Measurements from ENCODE around the gene LYPD5. TPM values are rescaled to one million over a fixed set of nuclear protein-coding genes. Genes with fewer than 3 reads are reported as not detected.
A peak's percentile ranks its signal among the peaks of the same experiment; 100 is the strongest.
"Not testable (repeated sequence)": the region's sequence is repeated elsewhere in the genome, so short reads cannot be mapped to it uniquely, and the experiment has no call there.

Gene LYPD5
- total and polyA plus RNA-seq, 2 experiments from 2014 or later = 0.32 to 1.1 TPM

DNA sequence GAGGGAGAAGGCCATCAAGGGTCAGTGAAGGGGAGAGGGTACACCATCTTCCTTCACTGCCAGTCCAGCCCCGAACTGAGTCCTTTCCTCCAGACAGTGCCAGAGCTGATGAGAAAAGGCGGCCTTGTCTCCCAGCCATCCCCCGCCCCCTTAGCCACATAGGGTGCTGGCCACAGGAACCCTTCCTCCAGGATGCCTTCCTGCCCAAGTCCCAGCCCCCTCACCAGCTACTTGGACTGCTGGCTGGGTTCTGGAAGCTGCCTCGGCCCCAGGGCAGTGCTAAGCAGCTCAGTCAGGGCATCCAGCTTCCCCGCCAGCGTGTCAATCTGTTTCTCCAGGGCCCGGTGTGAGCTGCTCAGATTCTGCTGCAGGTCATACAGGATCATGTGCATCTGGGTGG lies 34.9 kb downstream of the LYPD5 start:
- Histone ChIP-seq H3K27ac (no peak overlapping the region), H2AFZ (no peak overlapping the region), H3F3A (ENCODE audit: insufficient read depth) (peaks cover 38% of the 10 kb centered on the region), H3K9me3 (ENCODE audit: low read depth) (no peaks in the 10 kb centered on the region), H3K9me2 (ENCODE audit: insufficient read depth) (no peaks in the 10 kb centered on the region), H3K4me3 (no peak overlapping the region), H4K20me1 (ENCODE audit: insufficient read depth) (no peaks in the 10 kb centered on the region), H3K9ac (no peak overlapping the region), H3K79me2 (ENCODE audit: insufficient read depth) (no peaks in the 10 kb centered on the region), H3K4me1 (ENCODE audit: insufficient read depth) (peaks cover 37% of the 10 kb centered on the region), H3K27me3 (replicated peaks; ENCODE audit: insufficient read depth) (no peaks in the 10 kb centered on the region), H3K4me2 (ENCODE audit: unreplicated experiment) (no peak overlapping the region), H3K36me3 (ENCODE audit: low read depth) (no peaks in the 10 kb centered on the region)
- in situ Hi-C loops (cut with MboI) = no loop called here
- 86 to 87% methylated on average over 7 of the region's 7 CpGs for WGBS, 2 experiments (ENCODE audit: low coverage in 1 of 2, low lambda C conversion rate in 2 of 2, missing lambda C conversion rate in 2 of 2)
- DNase-seq = no peak
- TF ChIP-seq EZH2phosphoT487 (IDR thresholded peaks at IDR 0.05; ENCODE audit: insufficient read depth, low read depth) (no peak), EZH2 (IDR thresholded peaks at IDR 0.05; ENCODE audit: insufficient read depth, poor library complexity, severe bottlenecking) (no peak)

DNA sequence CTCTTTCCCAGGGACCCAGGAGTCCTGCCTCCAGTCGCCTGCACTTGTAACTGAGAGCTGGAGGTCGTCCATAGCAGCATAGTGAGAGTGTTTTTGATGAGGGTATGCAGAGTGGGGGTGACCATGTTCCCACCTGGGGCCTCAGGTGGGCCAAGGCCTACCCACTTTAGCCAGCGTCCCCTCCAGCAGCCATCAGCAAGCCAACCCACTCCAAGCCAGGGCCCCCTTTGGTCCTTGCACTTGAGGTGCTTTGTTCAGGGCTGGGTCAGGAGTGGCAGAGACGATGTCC lies 35.5 kb downstream of the LYPD5 start:
- no peak overlapping the region for H2AFZ ChIP-seq
- H3K4me2 ChIP-seq (ENCODE audit: unreplicated experiment) = no peak overlapping the region
- in situ Hi-C loops (cut with MboI) = no loop called here
- H3K27me3 ChIP-seq (replicated peaks; ENCODE audit: insufficient read depth) = no peaks in the 10 kb centered on the region
- DNase-seq = no peak
- no peaks in the 10 kb centered on the region for H3K9me3 ChIP-seq (ENCODE audit: low read depth)
- H4K20me1 ChIP-seq (ENCODE audit: insufficient read depth) = no peaks in the 10 kb centered on the region
- H3K9ac ChIP-seq = no peak overlapping the region
- H3K27ac ChIP-seq = no peak overlapping the region
- peaks cover 40% of the 10 kb centered on the region for H3K4me1 ChIP-seq (ENCODE audit: insufficient read depth)
- no peaks in the 10 kb centered on the region for H3K9me2 ChIP-seq (ENCODE audit: insufficient read depth)
- H3K79me2 ChIP-seq (ENCODE audit: insufficient read depth) = no peaks in the 10 kb centered on the region
- WGBS, 2 experiments (ENCODE audit: low coverage in 1 of 2, low lambda C conversion rate in 2 of 2, missing lambda C conversion rate in 2 of 2) = 53 to 58% methylated on average over 4 of the region's 4 CpGs
- no peaks in the 10 kb centered on the region for H3K36me3 ChIP-seq (ENCODE audit: low read depth)
- no peak for TF ChIP-seq EZH2 (IDR thresholded peaks at IDR 0.05; ENCODE audit: insufficient read depth, poor library complexity, severe bottlenecking)
- H3F3A ChIP-seq (ENCODE audit: insufficient read depth) = peaks cover 38% of the 10 kb centered on the region
- H3K4me3 ChIP-seq = no peak overlapping the region

DNA sequence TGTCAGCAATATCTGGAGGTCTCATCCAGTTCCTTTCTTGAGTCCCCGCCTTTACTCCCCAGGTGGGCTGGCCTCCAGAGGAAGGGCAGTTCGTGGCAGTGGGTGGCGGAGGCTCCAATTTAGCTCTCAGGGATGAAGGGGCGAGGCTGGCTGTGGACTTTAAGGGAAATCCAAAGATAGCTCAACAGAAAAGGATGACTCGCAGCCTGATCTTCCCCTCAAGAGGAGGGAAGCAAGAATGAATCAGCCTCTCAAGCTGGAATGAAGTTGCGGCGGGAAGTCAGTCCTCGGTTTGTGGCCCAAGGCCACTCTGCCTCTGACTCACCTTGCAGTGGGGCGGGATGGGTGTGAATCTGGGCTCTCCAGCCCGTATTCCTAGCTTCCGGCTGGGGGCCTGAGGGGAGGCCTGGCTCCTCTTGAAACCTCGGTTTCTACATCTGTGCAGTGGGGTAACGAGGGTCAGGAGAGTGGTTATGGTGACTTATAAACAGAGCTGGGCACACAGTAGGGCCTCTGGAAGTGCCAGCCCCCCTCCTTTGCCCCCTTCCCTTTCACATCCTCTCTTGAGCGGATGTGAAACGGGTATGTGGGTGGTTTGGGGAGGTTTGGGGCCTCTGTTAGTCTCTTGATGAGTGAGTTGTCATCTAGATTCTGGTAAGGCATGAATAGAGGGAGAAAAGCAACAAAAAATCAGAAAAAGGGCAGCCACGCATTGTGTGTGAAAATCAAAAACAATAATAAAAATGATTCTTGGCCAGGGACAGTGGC lies 37.0 kb downstream of the LYPD5 start:
- 10 to 11% methylated on average over 16 of the region's 16 CpGs for WGBS, 2 experiments (ENCODE audit: low coverage in 1 of 2, low lambda C conversion rate in 2 of 2, missing lambda C conversion rate in 2 of 2)
- H3K9me2 ChIP-seq (ENCODE audit: insufficient read depth) = no peaks in the 10 kb centered on the region
- peaks cover 44% of the 10 kb centered on the region for H3F3A ChIP-seq (ENCODE audit: insufficient read depth)
- H3K4me2 ChIP-seq (ENCODE audit: unreplicated experiment) = peak overlapping the region; percentile 67
- no peaks in the 10 kb centered on the region for H4K20me1 ChIP-seq (ENCODE audit: insufficient read depth)
- peak; percentile 99 for DNase-seq
- in situ Hi-C loops (cut with MboI) = no loop called here
- no peaks in the 10 kb centered on the region for H3K79me2 ChIP-seq (ENCODE audit: insufficient read depth)
- H3K4me3 ChIP-seq = no peak overlapping the region
- peak overlapping the region; percentile 57 for H3K9ac ChIP-seq
- peak overlapping the region; percentile 77 for H3K27ac ChIP-seq
- H3K36me3 ChIP-seq (ENCODE audit: low read depth) = no peaks in the 10 kb centered on the region
- H2AFZ ChIP-seq = peak overlapping the region; percentile 53
- H3K9me3 ChIP-seq (ENCODE audit: low read depth) = no peaks in the 10 kb centered on the region
- H3K27me3 ChIP-seq (replicated peaks; ENCODE audit: insufficient read depth) = no peaks in the 10 kb centered on the region
- peaks cover 49% of the 10 kb centered on the region for H3K4me1 ChIP-seq (ENCODE audit: insufficient read depth)
- TF ChIP-seq EZH2 (IDR thresholded peaks at IDR 0.05; ENCODE audit: insufficient read depth, poor library complexity, severe bottlenecking) = no peak
- TF ChIP-seq EZH2phosphoT487 (IDR thresholded peaks at IDR 0.05; ENCODE audit: insufficient read depth, low read depth) = no peak

DNA sequence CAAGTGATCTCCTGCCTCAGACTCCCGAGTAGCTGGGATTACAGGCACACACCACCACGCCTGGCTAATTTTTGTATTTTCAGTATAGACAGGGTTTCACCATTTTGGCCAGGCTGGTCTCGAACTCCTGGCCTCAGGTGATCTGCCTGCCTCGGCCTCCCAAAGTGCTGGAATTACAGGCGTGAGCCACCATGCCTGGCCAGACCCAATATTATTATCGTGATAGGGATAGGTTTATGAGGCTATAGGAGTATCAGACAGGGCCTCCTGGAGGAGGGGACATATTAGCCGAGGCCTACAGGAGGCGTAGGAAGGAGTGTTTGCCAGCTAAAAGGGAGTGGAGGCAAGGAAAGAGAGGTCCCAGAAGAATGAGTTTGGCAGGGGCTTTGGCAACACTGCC lies 37.6 kb downstream of the LYPD5 start:
- Histone ChIP-seq H3F3A (ENCODE audit: insufficient read depth) (peaks cover 44% of the 10 kb centered on the region), H3K27ac (peak overlapping the region; percentile 77), H3K4me2 (ENCODE audit: unreplicated experiment) (peak overlapping the region; percentile 51), H3K9ac (peak overlapping the region; percentile 57), H3K4me1 (ENCODE audit: insufficient read depth) (peaks cover 53% of the 10 kb centered on the region)
- in situ Hi-C loops (cut with MboI); H2AFZ ChIP-seq; DNase-seq; H4K20me1 ChIP-seq (ENCODE audit: insufficient read depth); H3K9me2 ChIP-seq (ENCODE audit: insufficient read depth); H3K36me3 ChIP-seq (ENCODE audit: low read depth); H3K4me3 ChIP-seq; H3K79me2 ChIP-seq (ENCODE audit: insufficient read depth); H3K9me3 ChIP-seq (ENCODE audit: low read depth); H3K27me3 ChIP-seq (replicated peaks; ENCODE audit: insufficient read depth): not testable (repeated sequence)
- 71 to 72% methylated on average over 8 of the region's 8 CpGs for WGBS, 2 experiments (ENCODE audit: low coverage in 1 of 2, low lambda C conversion rate in 2 of 2, missing lambda C conversion rate in 2 of 2)

DNA sequence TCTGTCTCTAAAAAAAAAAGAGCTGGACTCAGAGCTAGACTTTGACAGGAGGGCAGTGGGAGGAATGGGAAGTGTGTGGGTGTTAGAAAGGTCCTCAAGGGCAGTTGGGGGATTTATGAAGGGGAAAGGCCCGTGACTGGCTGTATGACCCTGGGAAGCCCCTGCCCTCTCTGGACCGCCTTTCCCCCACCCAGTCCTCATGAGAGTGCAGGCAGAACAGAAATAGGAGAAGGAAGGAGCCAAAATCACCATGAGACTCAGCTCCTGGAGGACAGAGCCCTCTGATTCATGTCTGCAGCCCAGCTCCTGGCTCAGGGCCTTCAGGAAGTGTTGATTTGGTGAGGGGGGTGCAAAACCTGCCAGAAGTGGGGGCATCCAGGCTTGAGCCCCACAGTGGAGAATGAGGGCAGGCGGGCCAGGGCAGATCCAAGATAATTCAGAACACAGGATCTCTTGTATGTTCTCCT lies 38.7 kb downstream of the LYPD5 start:
- H3K36me3 ChIP-seq (ENCODE audit: low read depth) = no peaks in the 10 kb centered on the region
- in situ Hi-C loops (cut with MboI) = no loop called here
- H3K9me2 ChIP-seq (ENCODE audit: insufficient read depth) = no peaks in the 10 kb centered on the region
- 35 to 36% methylated on average over 3 of the region's 3 CpGs for WGBS, 2 experiments (ENCODE audit: low coverage in 1 of 2, low lambda C conversion rate in 2 of 2, missing lambda C conversion rate in 2 of 2)
- peak overlapping the region; percentile 4; the same call in 1 of the 2 replicates for H3K9ac ChIP-seq
- no peaks in the 10 kb centered on the region for H3K9me3 ChIP-seq (ENCODE audit: low read depth)
- peak; percentile 79 for DNase-seq
- H3K79me2 ChIP-seq (ENCODE audit: insufficient read depth) = no peaks in the 10 kb centered on the region
- no peaks in the 10 kb centered on the region for H4K20me1 ChIP-seq (ENCODE audit: insufficient read depth)
- no peaks in the 10 kb centered on the region for H3K27me3 ChIP-seq (replicated peaks; ENCODE audit: insufficient read depth)
- no peak for TF ChIP-seq EZH2 (IDR thresholded peaks at IDR 0.05; ENCODE audit: insufficient read depth, poor library complexity, severe bottlenecking)
- peak overlapping the region; percentile 22 for H3K4me2 ChIP-seq (ENCODE audit: unreplicated experiment)
- peak overlapping the region; percentile 77 for H3K27ac ChIP-seq
- H3K4me1 ChIP-seq (ENCODE audit: insufficient read depth) = peaks cover 65% of the 10 kb centered on the region
- H2AFZ ChIP-seq = no peak overlapping the region
- no peak overlapping the region for H3K4me3 ChIP-seq
- H3F3A ChIP-seq (ENCODE audit: insufficient read depth) = peaks cover 51% of the 10 kb centered on the region

Measured in GM23248 (cell line).